K562 (cell line): ENCODE data around the gene ITSN1. TPM values are rescaled to one million over a fixed set of nuclear protein-coding genes. Genes with fewer than 3 reads are reported as not detected.

Source experiments
- BRCA1 ChIP-seq, 2 experiments: fragments of 450-650 bp in 1 of 2; sonication (generic) in 1 of 2; formaldehyde crosslinking in 1 of 2; IDR thresholded peaks; 2 replicates each; pipeline versions ENCODE4 v1.5.0 to v1.6.1; 2017 to 2020; ENCODE audit warnings: mild to moderate bottlenecking in 1 of 2, missing genetic modification reagents in 1 of 2
- CCNT2 ChIP-seq: IDR thresholded peaks from 2 replicates; pipeline ENCODE4 v1.6.1; 2011; ENCODE audit warnings: borderline replicate concordance, low read depth, mild to moderate bottlenecking, moderate library complexity, mixed read lengths, low read length; ENCODE audit not compliant: insufficient read length; ENCODE audit errors: extremely low read depth
- DPF2 ChIP-seq: fragments of 450-650 bp; IDR thresholded peaks from 2 replicates; pipeline ENCODE4 v1.6.1; 2016
- FOXP4 ChIP-seq: sonication (generic); formaldehyde crosslinking; IDR thresholded peaks from 2 replicates; pipeline ENCODE4 v1.8.0; 2022; ENCODE audit warnings: mild to moderate bottlenecking, missing genetic modification reagents, borderline replicate concordance
- L3MBTL2 ChIP-seq: fragments of 450-650 bp; IDR thresholded peaks from 2 replicates; pipeline ENCODE4 v1.6.1; 2016; ENCODE audit warnings: mild to moderate bottlenecking, moderate library complexity
- NCOA4 ChIP-seq: fragments of 450-650 bp; IDR thresholded peaks from 2 replicates; pipeline ENCODE4 v1.6.1; 2018; ENCODE audit warnings: mild to moderate bottlenecking; ENCODE audit not compliant: partially characterized antibody
- ZC3H4 ChIP-seq: sonication (generic); formaldehyde crosslinking; IDR thresholded peaks from 2 replicates; pipeline ENCODE4 v1.9.0; 2021; ENCODE audit warnings: missing genetic modification reagents, borderline replicate concordance
- ZNF551 ChIP-seq: fragments of 250-450 bp; sonication (Bioruptor Pico); IDR thresholded peaks from 2 replicates; pipeline ENCODE4 v1.5.0; 2021; ENCODE audit warnings: mild to moderate bottlenecking, moderate library complexity
- ZNF75A ChIP-seq: fragments of 450-650 bp; formaldehyde crosslinking; IDR thresholded peaks from 2 replicates; pipeline ENCODE4 v1.4.0; 2020; ENCODE audit warnings: mild to moderate bottlenecking
- polyA plus RNA-seq, 8 experiments: library from polyadenylated mRNA; depleted of rRNA in 4 of 8; stranded (reverse) in 5 of 8; unstranded in 3 of 8; fragments of >200 nt; fragmentation: Nextera tagmentation in 2 of 8; fragmentation: Illumina TruSeq in 1 of 8; extraction: Ambion mirVana in 2 of 8; extraction: Trizol in 1 of 8; gene quantifications; 2 replicates each; pipeline versions ENCODE4 v1.2.1 to v1.2.3, GENCODE V29; 2011 to 2014; ENCODE audit warnings: inconsistent platforms in 1 of 8, missing spikeins in 1 of 8
- total RNA-seq, 7 experiments: library from RNA; depleted of rRNA in 6 of 7; stranded (reverse); fragments of >200 nt in 6 of 7; fragmentation: Illumina TruSeq in 2 of 7; extraction: Trizol in 2 of 7; gene quantifications; 2 replicates each; pipeline versions ENCODE4 v1.2.1 to v1.2.3, GENCODE V29; 2011 to 2021; ENCODE audit warnings: low replicate concordance in 1 of 7
- TF ChIP-seq, protein P1 (sequence below): sonication (generic); formaldehyde crosslinking; IDR thresholded peaks from 2 replicates; pipeline ENCODE4 v1.8.0; 2023; ENCODE audit warnings: mild to moderate bottlenecking, missing genetic modification reagents
- TF ChIP-seq, protein P2 (sequence below): IDR thresholded peaks from 3 replicates; pipeline ENCODE4 v1.6.1; 2011; ENCODE audit warnings: borderline replicate concordance, mild to moderate bottlenecking, moderate library complexity; ENCODE audit not compliant: insufficient read length; ENCODE audit errors: extremely low read depth

Gene ITSN1
- total and polyA plus RNA-seq, 9 of the 15 experiments (the other 6 are each of a cell fraction or from before 2014, with no cell fraction given), result 1.1 to 12.6 (median 4.8) TPM

DNA sequence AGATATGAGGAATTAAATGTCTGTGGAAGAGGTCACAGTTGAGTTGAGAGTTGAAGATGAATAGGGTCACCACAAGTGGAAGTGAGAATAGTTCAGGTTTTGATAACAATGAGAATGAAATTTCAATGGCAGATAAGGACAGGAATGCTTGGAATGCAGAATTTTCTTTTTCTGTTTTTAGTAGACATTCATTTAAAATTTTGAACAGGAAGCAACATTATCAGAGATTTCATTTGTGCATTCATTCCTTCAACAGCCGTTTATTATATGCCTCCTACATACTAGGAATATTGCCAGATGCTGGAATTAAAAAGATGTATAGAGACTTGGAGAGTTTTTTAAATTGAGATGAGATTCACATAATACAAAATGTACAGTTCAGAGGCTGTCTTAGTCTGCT is 126.8 kb downstream of the ITSN1 start (continued):
- TF ChIP-seq, protein P1, sequence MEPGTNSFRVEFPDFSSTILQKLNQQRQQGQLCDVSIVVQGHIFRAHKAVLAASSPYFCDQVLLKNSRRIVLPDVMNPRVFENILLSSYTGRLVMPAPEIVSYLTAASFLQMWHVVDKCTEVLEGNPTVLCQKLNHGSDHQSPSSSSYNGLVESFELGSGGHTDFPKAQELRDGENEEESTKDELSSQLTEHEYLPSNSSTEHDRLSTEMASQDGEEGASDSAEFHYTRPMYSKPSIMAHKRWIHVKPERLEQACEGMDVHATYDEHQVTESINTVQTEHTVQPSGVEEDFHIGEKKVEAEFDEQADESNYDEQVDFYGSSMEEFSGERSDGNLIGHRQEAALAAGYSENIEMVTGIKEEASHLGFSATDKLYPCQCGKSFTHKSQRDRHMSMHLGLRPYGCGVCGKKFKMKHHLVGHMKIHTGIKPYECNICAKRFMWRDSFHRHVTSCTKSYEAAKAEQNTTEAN (CRISPR knock-in tag), result no peak
- TF ChIP-seq, protein P2, sequence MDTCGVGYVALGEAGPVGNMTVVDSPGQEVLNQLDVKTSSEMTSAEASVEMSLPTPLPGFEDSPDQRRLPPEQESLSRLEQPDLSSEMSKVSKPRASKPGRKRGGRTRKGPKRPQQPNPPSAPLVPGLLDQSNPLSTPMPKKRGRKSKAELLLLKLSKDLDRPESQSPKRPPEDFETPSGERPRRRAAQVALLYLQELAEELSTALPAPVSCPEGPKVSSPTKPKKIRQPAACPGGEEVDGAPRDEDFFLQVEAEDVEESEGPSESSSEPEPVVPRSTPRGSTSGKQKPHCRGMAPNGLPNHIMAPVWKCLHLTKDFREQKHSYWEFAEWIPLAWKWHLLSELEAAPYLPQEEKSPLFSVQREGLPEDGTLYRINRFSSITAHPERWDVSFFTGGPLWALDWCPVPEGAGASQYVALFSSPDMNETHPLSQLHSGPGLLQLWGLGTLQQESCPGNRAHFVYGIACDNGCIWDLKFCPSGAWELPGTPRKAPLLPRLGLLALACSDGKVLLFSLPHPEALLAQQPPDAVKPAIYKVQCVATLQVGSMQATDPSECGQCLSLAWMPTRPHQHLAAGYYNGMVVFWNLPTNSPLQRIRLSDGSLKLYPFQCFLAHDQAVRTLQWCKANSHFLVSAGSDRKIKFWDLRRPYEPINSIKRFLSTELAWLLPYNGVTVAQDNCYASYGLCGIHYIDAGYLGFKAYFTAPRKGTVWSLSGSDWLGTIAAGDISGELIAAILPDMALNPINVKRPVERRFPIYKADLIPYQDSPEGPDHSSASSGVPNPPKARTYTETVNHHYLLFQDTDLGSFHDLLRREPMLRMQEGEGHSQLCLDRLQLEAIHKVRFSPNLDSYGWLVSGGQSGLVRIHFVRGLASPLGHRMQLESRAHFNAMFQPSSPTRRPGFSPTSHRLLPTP, result no peak
- no peak for TF ChIP-seq L3MBTL2
- TF ChIP-seq BRCA1 (IDR thresholded peaks at IDR 0.05), result no peak
- TF ChIP-seq BRCA1 (CRISPR knock-in tag; IDR thresholded peaks at IDR 0.05), result no peak
- TF ChIP-seq NCOA4, result no peak
- no peak for TF ChIP-seq ZNF551 (CRISPR knock-in tag)
- no peak for TF ChIP-seq DPF2
- TF ChIP-seq CCNT2, result no peak
- TF ChIP-seq ZC3H4 (CRISPR knock-in tag), result no peak
- TF ChIP-seq FOXP4 (CRISPR knock-in tag), result no peak
- no peak for TF ChIP-seq ZNF75A (CRISPR knock-in tag)
- TF ChIP-seq, all 486 proteins: peak for 0
